ENCODE data around the gene ACSL1.

The ACSL1 gene

DNA sequence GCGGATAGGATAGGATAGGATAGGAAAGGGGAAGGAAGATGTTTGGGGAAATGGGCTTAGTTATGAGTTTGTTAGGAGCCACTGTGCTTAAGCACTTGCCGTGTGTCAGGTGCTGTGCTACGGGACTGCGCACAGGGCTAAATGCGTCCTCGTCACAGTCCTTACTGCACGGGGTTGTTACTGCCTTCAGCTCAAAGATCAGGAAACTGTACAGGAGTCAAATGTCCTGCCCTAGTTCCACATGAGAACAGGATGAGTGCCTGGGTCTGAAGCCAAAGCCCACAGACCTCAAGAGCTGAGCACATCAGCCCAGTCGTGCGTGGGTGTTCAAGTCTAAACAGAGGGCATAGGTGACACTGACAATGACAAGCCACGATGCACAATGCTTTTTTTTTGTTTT, 15.0 kb downstream of the ACSL1 start:
- no peak for DNase-seq (ENCODE audit: low read depth)

DNA sequence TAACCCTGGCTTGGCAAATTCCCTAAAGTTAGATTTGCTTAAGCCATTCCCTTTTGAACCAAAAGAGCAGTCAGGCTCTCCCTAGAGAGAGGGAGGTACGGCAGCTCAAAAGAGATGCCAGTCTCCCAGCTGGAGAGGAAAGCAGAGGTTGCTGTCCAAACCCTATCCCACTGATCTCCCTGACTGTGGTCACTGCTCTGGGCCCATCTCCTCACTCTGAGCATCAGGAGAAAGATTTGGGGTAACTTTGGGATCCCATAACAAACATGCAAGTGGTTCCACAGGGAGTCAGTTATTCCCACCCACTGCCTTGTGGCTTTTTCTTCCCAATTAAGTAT, 17.1 kb downstream of the ACSL1 start:
- no peak for DNase-seq (ENCODE audit: low read depth)

DNA sequence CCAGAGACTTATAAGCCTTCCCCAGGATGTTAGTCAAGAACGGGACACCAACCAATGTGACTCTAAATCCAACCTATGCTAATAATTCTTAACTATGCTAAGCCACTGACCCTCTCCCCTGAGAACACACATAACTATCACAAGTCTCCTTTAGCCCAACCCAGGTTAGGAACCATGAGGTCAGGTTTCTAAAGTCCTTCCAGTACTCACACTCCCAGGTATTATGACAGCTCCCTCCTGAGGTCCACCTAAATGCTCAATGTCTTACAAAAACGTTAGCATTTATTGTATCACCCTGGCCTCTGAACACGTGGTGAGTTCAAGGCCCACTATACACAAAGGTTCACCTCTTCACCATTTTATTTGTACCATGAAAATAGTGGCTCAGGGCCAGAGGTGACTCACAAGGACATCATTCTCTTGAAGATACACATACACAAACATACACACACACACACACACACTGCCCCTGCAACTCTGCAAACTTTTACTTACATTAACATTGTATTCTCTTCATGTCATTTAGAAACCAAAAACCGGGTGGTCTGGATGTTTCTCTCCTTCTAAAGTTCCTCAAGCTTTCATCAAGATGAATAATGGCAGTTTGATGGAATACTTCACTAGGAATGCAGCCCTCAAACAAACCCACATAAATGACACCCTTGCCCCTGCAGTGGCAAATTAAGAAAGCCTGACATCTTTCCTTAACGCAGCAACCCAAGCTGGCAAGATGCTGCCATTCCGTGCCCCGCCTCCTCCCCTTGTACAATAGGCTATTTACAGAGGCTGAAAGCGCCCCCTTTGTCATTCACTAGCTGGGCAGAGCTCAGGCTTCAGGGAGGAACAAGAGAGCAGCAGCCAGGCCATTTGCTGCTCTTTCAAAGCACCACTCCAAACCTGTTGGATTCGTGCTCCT, 17.7 kb downstream of the ACSL1 start:
- DNase-seq (ENCODE audit: low read depth) = no peak

DNA sequence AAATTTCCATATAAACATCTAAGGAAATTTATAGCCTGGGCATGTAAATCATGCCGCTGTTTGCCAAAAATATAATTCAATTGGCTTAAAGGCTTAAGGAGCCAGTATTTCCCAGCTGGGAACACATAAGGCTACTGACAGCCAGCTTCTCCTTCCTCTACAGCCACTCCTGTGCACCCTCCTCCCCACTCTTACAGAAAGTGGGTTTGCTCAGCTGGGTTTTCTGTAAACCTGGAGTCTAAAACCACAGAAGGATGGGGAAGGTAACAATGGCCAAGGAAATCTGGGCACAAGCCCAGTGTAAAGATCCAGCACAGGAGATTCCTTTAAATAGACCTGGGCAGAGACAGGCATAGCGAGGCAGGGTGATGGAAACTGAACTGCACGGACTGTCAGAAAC, 18.5 kb downstream of the ACSL1 start:
- DNase-seq (ENCODE audit: low read depth) = no peak

DNA sequence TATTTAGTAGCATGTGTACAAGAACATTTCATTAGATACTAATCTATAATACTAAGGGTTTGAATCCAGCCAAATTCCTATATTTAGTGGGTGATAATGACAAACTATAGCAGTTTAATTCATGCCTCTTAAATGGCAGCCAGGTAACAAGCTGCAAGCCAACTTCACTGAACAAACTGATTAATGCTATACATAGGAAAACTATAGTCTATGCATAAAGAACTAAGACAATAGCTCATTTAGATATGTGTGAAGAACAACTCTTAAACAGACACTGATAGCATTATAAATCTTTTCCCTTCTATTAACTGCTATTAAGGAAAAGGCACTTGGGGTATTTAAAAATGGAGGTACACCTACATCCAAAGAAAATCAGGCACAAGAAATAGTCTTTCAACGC, 19.1 kb downstream of the ACSL1 start:
- DNase-seq (ENCODE audit: low read depth) = no peak

DNA sequence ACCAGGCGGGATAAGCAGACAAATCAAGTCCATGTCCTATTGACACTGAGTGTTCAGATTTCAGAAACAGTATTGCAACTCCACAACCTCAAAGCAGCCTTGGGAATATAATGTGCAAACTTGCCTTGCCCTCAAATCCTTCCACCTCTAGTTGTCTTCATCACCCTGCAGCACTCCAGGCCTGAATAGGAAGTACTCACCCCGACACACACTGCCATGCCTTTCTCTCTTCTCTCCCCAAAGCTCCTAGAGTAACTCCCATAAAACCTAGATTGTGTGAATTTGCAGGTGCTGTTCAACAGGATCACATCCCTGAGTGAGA, 19.6 kb downstream of the ACSL1 start:
- no peak for DNase-seq (ENCODE audit: low read depth)

DNA sequence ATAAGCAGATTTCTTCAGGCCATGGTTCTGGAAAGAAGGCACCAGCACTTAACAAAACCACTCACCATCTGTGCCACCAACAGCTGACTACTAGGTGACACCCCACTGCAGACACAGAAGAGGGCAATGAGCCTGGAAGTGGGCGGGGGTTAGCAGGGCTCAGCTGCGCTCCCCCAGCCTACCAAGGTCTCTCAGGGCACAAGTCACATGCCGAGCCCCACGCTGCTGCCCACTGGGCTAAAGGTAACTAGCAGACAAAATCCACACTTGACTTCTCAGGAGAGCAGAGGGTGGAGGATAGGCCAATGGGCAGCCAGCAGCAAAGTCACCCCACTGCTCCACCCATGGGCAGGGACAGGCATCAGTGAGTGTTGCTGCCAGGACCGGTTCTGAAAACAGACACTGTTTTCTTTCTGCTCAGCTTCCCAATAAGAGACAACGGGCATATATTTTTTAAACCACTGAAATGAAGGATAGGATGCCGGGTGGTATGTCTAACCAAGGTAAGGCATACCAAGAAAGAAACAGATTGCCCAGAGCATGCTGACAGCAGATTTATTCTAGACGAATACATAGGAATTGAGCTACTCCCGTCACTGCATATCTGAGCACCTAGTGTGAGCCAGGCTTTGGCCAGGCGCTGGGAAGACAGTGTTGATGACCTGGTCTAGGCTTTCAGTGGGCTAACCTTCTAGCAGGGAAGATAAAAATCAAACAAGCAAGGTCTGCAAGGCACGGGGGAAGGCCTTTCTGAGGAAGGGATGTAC, 20.1 kb downstream of the ACSL1 start:
- DNase-seq (ENCODE audit: low read depth) = no peak

DNA sequence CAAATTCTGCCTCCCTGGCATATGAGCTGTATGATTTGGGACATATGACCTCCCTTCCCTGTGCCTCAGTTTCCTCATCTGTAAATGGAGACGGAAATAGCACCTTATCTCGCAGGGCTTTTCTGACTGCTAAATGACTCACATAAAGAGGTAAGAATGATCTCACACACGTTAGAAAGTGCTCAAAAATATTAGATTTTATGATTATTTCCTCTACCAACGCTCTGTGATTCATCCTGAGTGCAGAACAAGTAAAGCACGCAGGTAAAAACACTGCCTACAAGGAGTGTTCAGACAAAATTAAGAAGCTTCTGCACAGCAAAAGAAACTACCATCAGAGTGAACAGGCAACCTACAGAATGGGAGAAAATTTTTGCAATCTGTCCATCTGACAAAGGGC, 21.1 kb downstream of the ACSL1 start:
- no peak for DNase-seq (ENCODE audit: low read depth)

DNA sequence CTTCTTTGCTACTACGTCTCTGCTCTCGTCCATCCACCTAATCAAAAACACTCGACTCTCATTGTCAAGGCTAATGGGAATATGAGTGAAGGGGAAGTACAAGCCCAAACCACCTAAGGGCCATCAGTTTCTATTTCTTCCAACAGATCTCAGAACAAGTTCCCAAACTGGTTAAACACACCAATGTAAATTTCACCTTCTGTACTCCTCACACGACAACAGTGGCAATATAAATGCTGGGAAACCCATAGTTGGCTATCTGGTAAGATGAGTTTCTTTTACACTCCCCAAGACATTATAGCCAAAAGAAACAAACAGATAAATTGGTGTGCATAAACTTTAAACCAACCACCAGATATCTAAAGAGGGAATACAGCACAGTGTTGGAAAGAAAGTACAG, 21.9 kb downstream of the ACSL1 start:
- no peak for DNase-seq (ENCODE audit: low read depth)

DNA sequence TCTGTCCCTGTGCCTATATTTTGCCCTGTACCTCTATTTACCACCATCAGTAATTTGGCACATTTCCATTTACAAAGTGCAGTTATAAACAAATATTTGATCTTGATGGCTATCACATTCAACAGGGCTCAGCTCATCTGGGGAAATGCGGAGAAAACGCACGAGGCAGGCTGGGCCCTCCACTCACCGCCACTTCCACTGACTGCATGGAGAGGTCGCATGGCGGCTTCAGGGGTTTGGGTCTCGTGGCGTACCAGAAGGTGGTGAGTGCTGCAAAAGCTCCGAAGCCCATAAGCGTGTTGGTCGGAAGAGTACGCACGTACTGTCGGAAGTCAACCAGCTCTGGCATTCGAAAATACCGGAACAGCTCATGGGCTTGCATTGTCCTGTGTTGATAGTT, 22.6 kb downstream of the ACSL1 start:
- no peak for DNase-seq (ENCODE audit: low read depth)

DNA sequence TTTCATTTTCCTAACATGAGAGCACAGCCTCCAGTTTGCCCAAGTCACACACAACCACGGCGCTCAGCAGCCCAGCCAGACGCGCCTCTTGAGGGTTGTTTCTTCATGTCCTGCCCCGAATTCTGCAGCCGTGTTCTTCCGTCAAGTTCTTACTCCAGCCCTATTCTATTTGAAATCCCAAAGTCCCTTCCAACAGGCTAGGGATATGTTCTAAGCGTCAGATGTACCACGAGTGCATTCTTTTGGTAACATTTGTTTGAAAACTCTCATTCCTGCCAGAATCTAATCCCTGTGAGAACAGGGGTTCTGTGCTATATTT, 23.1 kb downstream of the ACSL1 start:
- no peak for DNase-seq (ENCODE audit: low read depth)

DNA sequence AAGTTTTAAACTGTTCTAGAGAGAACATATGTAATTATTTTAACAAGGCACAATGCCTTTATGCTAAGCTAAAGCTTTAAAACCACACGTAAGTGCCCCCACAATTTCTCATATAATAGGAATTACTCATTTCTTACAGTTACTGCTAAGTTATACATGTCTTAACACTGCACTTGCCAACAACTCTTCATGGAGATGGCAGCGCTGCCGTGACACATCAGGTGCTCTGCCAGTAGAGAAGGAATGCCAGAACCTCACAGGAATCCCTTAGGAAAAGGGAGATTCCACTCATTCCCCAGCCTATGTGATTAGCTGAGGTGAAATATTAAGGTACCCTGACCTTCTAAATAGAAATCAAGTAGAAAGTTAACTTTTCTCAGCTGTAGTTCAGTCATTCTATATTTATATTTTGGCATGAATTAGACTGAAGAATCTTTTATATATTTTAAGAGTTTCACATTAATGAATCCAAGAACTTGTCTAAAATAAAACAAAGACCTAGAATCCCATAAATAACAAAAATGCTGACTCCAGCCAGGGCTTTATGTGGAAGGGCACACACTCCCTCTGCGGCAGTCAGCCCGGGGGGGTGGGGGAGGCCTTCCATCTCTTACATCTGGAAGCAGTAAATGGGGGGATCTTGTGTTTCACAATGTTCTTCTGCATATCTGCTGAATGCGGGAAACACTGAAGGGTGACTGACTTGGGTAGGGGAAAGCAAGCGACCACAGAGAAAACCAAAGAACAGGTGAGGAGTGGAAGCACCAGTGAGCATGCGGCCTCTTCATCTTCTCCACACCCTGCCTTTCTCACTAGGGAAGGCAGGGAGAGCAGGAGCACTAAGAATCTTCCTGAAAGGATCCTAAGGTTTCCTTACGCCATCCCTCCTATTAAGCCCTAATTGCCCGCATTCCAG, 23.7 kb downstream of the ACSL1 start:
- no peak for DNase-seq (ENCODE audit: low read depth)

DNA sequence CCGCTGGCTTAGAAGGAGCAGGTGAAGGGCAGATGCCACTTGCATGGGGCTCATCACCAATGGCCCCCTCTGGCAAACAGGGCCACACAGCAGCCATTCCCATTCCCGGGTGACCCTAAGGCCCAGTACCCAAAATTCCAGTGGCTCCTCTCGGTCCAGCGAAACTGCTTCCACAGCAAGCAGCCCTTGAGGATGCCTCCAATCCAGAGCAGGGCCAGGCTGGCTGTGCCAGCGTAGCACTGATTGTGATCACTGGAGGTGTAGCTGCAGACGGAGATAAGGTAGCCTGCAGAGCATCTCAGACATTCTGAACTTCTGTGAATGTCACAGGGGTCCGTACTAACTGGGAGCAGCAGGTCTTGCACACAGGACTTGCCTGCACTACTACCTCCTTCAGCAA, 27.3 kb downstream of the ACSL1 start:
- DNase-seq (ENCODE audit: low read depth) = no peak

DNA sequence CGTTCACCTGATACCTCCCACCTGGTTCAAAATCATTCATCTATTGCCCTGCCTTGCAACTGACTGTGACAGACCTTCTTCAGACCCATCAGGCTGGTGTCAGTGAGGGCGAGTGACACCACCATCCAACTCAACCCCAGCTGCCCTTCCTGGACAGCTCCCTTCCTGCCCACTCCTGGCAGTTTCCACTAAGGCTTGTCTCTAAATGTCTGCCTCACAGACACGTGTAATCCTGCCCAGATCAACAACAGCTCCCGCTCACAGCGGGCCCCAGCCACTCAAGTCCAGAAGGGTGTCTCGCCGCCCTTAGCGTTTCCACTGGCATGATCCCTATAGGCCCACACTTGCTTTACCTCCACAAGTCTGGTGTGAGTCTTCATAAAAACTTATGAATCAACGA, 28.9 kb downstream of the ACSL1 start:
- no peak for DNase-seq (ENCODE audit: low read depth)

DNA sequence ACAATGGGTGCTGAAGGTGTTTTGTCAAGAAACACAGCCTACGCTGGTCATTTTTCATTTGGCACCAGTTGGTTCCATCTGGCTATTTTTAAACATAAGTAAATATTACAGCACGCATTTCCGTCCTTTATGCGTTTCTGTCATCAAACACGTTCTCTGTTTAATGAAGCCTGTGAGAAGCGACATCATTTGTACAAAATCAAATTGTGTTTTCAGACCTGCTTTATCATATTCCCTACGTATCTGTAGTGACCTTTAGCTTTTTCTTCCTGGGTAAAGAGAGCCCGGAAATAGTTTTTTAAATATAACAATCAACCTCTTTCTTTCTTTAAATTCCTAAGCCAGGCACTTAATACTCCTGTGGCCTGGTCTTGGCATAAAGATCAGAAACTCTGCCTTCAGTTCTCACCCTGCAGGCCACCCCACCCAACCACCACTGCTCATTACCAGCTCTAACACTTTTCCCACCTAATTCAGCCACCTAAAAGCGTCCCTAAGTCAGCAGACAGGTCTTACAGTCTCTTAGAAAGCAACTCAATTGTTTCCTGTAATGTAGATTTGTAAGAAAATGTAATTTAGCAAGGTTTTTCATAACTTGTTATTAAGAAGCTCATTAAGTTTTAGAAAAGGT, 30.4 kb downstream of the ACSL1 start:
- no peak for DNase-seq (ENCODE audit: low read depth)

DNA sequence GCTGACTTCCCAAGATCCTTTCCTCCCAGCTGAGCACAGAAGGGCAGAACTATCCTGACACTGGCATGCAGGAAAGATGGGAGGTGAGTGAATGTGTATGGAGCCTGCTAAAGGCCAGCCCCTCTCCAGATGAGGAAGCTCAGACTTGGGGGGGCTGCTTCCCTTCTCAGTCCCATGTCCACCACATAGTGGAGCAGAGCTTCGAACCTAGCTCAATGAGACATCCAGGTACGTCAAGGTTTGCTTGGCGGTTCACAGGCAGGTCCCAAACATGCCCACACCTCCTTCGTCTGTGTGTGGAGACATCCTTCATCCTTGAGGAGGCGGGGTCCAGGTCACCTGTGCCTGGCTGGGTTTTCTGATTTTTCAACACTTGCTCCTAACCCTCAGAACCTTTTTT, 31.3 kb downstream of the ACSL1 start:
- no peak for DNase-seq (ENCODE audit: low read depth)

DNA sequence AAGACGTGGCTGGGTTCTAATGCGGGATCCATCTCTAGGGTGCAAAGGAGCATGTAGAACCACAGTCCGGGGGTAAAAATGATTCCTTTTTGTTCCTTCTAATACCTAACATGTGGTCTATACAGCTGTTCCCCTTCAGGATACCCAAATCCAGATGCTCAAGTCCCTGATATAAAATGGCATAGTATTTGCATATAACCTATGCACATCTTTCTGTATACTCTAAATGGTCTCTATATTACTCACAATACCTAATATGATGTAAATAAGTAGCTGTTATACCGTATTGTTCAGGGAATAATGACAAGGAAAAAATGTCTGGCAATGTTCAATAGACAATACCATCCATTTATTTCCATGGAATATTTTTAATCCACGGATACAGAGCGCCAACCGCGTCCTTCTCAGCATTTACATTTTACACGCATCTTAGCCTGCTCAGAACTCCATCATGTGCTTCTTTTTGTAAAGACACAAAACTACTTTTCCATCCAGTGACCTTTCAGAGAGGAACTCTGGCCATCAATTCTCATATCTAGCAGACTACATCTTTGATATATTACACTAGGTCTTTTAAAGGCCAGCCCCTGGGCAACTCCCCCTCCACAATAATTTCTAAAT, 31.9 kb downstream of the ACSL1 start:
- DNase-seq (ENCODE audit: low read depth) = no peak

DNA sequence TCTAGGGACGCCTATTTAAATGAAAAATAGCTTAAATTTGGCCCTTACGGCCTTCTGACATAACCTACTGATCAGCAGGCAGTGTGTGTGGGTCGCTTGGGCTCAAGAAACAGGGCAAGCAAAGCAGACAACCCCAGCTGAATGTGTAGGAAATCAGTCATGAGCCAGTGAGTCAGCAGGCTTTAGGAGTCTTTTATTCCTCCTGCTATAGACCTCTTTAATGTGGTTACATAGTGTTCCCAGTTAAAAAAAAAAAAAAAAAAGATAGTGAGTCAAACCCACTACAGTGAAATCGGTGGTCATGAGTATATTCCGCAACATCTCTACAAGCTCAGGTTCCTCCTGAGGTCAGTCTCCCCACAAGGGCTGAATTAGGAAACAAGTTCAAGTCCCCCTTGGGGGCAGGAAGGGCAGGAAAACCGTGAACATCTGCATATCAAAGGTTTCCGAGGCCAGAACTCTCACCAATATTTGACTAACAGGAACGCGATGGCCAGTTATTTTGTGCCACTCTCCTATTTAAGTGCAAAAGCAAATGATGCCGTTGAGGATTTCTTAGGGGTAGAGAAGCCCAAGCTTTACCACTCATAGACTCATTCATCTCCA, 32.7 kb downstream of the ACSL1 start:
- DNase-seq (ENCODE audit: low read depth) = peak; percentile 19

DNA sequence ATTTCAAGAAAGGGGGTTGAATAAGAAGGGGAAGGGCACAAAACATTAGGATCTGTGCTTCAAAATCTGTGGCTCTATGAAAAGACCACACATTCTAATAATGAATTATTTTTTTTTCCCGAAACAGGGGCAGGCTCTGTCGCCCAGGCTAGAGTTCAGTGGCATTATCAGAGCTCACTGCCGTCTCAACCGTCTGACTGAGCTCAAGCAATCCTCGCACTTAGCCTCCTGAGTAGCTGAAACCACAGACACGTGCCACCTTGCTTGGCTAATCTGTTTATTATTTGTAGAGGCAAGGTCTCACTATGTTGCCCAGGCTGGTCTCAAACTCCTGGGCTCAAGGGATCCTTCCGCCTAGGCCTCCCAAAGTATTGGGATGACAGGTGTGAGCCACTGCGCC, 33.4 kb downstream of the ACSL1 start:
- no peak for DNase-seq (ENCODE audit: low read depth)

DNA sequence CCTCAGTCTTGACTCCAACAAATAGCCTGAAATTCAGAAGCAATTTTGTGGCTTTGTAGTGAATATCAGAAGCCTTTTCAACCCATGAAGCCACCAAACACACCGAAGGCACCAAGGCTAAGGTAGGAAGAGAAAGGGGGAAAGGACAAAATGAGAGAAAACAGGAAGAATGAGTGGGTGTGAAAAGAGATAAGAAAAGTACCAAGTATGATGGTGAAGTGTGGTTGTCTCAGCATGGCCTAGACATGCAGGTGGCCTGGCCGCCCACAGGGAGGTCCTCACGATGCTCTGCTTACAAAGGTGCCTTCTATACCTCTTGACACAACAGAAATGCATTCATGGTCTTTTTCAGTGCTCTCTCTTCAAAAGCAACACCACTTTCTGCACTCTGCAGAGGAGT, 34.9 kb downstream of the ACSL1 start:
- DNase-seq (ENCODE audit: low read depth) = no peak

DNA sequence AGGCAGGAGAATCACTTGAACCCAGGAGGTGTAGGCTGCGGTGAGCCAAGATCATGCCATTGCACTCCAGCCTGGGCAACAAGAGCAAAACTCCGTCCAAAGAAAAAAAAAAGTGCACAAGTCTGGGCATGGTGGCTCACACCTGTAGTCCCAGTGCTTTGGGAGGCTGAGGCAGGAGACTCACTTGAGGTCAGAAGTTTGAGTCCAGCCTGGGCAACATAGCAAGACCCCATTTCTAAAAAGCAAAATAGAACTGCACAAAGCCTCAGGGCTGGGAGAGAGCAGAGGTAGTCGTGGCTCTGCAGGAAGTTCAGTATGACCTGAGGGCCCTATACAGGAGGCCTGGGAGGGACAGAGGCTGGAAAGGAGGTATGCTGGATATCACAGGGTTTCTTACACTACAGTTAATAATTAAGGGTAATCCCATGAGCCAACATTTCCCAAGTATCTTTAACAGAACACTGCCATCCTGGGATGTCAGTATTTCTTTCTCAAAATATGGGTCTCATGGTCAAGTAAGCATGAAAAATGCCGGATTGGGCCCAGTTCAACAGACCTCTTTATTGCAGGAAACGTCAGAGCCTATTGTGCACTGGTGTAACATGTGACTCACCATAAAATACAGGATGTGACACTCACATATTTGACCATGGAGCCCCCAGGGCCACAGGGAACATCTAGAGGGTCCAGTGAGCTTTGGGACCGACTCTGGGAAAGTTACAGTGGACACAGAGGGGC, 37.8 kb downstream of the ACSL1 start:
- no peak for DNase-seq (ENCODE audit: low read depth)

Measured in HS-27A (cell line).